ENCODE data around the gene DTX3. TPM values are rescaled to one million over a fixed set of nuclear protein-coding genes. Genes with fewer than 3 reads are reported as not detected.

Gene DTX3
- total and polyA plus RNA-seq, 2 of the 13 experiments (the other 11 are each of a cell fraction or from before 2014, with no cell fraction given), result 9.0 to 27.2 TPM

GRCh38 chr12:57621497-57622292 lies 17.1 kb downstream of the DTX3 start (continued):
- TF ChIP-seq ZSCAN31 (CRISPR knock-in tag; IDR thresholded peaks at IDR 0.05; ENCODE audit: low read depth) (no peak), SP140L (CRISPR knock-in tag; IDR thresholded peaks at IDR 0.05; ENCODE audit: borderline replicate concordance) (no peak), DMAP1 (CRISPR knock-in tag; IDR thresholded peaks at IDR 0.05) (no peak), XRCC5 (optimal IDR thresholded peaks at IDR 0.05; ENCODE audit: low read length) (peak; percentile 75), FOXM1 (CRISPR knock-in tag; IDR thresholded peaks at IDR 0.05) (no peak), NCOR1 (IDR thresholded peaks at IDR 0.05; ENCODE audit: borderline replicate concordance, low read length) (no peak), ZBTB33 (CRISPR knock-in tag; IDR thresholded peaks at IDR 0.05) (no peak), BHLHE40 (IDR thresholded peaks at IDR 0.05; ENCODE audit: low read length) (no peak), ZNF670 (CRISPR knock-in tag; IDR thresholded peaks at IDR 0.05; ENCODE audit: borderline replicate concordance) (no peak), ZFP36L1 (CRISPR knock-in tag; IDR thresholded peaks at IDR 0.05) (no peak), SETDB1 (CRISPR knock-in tag; IDR thresholded peaks at IDR 0.05; ENCODE audit: borderline replicate concordance) (no peak), ZBED4 (CRISPR knock-in tag; IDR thresholded peaks at IDR 0.05; ENCODE audit: borderline replicate concordance) (no peak), ZFP36L2 (CRISPR knock-in tag; IDR thresholded peaks at IDR 0.05) (no peak), ATAD3A (CRISPR knock-in tag; IDR thresholded peaks at IDR 0.05) (no peak), SOX5 (CRISPR knock-in tag; IDR thresholded peaks at IDR 0.05; ENCODE audit: borderline replicate concordance) (no peak), ZSCAN12 (CRISPR knock-in tag; IDR thresholded peaks at IDR 0.05) (no peak)
- TF ChIP-seq, protein P1, sequence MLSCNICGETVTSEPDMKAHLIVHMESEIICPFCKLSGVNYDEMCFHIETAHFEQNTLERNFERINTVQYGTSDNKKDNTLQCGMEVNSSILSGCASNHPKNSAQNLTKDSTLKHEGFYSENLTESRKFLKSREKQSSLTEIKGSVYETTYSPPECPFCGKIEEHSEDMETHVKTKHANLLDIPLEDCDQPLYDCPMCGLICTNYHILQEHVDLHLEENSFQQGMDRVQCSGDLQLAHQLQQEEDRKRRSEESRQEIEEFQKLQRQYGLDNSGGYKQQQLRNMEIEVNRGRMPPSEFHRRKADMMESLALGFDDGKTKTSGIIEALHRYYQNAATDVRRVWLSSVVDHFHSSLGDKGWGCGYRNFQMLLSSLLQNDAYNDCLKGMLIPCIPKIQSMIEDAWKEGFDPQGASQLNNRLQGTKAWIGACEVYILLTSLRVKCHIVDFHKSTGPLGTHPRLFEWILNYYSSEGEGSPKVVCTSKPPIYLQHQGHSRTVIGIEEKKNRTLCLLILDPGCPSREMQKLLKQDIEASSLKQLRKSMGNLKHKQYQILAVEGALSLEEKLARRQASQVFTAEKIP (CRISPR knock-in tag; IDR thresholded peaks at IDR 0.05; ENCODE audit: borderline replicate concordance), result no peak
- TF ChIP-seq, protein P2, sequence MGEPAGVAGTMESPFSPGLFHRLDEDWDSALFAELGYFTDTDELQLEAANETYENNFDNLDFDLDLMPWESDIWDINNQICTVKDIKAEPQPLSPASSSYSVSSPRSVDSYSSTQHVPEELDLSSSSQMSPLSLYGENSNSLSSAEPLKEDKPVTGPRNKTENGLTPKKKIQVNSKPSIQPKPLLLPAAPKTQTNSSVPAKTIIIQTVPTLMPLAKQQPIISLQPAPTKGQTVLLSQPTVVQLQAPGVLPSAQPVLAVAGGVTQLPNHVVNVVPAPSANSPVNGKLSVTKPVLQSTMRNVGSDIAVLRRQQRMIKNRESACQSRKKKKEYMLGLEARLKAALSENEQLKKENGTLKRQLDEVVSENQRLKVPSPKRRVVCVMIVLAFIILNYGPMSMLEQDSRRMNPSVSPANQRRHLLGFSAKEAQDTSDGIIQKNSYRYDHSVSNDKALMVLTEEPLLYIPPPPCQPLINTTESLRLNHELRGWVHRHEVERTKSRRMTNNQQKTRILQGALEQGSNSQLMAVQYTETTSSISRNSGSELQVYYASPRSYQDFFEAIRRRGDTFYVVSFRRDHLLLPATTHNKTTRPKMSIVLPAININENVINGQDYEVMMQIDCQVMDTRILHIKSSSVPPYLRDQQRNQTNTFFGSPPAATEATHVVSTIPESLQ (CRISPR knock-in tag; conservative IDR thresholded peaks at IDR 0.05), result no peak

All from HepG2 (cell line).